Ammon's horn (tissue), 1 donor: ENCODE results near the gene CAMSAP2.

ENCODE experiments used
- DNase-seq: peaks from one replicate; pipeline ENCODE4 v3.0.0-alpha.2; 2016; ENCODE audit warnings: low spot score

CAMSAP2 gene

DNA sequence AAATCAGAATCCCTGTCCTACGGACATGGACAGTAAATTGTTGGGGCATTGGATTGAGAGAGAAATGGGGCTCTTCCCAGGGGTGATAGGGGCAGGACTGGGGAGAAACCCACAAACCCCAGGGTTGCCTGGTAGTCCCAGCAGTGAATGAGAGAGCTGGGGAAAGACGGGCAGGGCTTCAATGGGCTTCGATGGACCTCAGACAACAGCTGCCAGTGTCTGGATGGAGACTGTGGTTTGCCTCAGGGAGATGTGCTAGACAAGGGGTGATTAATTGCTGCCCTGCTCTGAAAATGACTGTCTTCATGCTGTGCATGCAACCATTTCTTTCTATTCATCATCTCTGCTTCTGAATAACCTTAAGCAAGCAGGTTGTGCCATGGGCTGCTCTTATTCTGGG lies 141.5 kb downstream of the CAMSAP2 start:
- no peak for DNase-seq

DNA sequence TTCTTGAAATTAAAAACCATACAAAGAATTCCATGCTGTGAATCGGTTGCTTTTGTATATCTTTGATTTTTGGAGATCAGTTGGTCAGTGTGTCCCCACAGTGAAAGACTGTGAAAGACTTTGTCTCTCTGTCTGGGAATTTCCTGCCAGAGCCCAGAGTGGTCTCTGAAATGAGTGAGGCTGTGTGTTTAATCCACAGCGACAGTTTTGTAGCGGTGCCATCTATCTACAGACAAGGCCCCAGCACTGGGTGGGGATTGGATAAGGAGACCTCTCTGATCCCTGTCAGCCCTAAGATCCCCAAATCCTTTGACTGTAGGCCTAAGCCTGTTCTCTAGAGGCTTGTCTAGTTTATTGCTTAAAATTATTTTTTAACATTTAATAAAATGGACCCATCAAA lies 144.4 kb downstream of the CAMSAP2 start:
- DNase-seq = no peak

DNA sequence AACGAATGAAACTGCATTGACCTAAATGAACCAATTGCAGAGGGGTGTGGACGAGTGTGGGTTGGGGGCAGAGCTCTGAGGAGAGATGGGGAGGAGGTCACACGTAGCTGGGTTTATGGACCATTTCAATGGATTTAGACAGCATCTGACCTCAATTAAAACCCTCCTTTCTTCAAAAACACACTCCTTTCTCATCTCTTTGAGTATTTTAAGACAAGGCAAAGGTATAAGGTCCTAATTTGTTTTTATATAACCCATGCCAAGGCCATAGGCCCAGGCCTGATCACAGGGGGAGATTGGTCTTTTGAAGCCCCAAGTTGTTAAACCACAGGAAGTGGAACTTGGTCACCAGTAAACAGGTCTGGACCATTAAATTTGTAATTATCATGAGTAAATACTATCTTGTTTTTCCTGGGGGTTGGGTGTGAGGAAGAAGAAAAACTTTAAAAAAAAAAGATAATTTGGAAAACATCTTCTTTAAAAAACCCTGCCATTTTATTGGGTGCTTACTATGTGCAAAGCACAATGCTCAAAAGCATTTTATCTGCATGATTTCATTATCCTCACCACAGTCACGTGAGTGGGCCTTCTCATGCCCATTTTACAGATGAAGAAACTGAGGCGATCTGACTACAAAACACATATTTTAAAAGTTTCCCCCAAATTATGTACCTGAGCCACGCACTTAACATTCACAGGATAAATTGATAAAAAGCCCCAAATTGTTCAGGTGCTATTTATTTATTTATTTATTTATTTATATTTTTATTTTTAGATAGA lies 147.1 kb downstream of the CAMSAP2 start:
- no peak for DNase-seq

DNA sequence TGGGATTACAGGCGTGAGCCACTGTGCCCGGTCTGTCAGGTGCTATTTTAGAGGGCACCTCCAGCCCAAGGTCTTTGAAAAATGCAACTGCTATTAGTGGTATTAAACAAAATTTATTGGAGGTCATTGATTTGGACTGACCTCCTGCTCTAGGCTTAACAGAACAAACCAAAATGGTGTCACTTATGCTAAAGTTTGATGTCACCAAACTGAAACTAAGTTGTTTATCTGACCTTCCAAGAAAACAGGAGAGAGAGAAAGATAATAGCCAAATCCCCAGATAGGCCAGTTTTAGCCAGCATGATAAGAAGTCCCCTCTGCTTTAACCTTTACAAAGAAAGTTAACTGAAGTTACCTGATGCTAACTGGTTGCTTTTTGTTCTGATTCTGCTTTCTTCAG lies 147.9 kb downstream of the CAMSAP2 start:
- no peak for DNase-seq

DNA sequence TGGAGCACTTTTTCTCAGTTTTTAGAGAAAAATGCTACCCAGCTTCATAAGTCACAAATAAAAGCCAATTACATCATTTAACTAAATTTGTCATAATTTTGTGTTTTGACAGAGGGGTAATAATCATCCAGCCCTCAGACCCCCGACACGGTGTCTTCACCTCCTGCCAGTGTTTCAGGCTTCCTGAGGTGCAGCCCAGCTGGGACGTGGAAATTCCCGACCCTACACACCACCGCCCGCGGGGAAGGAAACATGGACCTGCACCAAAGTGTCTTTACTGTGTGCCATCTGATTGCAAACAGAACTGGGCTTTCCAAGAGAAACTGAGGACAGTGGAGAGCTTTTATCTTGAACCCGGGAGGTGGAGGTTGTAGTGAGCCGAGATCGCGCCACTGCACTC lies 148.3 kb downstream of the CAMSAP2 start:
- DNase-seq = no peak

DNA sequence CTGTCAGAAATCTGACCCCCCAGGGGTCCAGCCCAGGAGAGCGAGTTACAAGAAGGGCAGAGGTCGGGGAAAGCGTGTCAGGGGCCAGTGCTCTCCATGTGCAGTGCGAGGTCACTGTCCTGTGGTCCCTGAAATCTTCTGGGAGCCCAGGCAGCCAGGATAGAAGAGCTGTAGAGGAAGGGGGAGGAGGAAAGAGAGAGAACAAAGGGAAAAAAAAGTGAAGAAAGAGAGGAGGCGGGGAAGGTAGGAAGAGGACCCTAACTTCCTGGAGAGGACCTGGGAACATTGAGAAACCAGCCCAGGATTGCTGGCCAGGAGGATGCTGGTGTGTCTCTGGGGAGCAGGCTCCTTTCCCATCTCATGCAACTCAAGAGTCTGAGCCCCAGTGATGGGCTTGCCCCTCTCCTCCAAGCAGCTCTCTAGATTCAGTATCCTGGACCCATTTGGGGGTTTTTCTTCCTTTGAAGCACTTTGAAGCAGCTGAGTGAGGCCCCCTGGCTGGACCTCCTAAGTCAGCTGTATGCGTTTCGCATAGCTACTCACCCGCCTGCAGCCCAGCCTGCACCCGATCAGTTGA lies 149.2 kb downstream of the CAMSAP2 start:
- DNase-seq = no peak

DNA sequence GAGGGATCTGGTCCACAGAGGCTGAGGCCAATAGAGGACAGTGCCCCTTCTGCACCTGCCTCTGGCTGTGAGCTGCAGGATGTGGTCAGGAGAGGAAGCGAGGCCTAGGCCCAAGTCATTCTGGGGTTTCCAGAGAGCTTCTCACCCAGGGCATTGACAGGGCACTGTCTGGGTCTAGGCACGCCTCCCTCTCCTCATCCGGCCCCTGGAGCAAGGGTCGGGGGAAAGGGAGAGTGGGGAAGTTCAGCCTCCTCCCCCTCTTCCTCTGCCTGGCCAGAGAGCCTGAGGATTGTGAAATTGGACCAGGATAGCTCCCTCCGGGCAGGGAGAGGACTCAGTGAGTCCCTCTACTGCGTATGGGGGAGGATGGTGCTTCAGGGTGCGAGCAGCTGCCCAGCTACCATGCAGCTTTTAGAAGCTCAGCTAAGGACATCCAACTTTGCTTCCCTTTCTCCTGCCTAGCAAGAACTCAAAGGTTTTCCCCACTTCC lies 149.7 kb downstream of the CAMSAP2 start:
- no peak for DNase-seq

DNA sequence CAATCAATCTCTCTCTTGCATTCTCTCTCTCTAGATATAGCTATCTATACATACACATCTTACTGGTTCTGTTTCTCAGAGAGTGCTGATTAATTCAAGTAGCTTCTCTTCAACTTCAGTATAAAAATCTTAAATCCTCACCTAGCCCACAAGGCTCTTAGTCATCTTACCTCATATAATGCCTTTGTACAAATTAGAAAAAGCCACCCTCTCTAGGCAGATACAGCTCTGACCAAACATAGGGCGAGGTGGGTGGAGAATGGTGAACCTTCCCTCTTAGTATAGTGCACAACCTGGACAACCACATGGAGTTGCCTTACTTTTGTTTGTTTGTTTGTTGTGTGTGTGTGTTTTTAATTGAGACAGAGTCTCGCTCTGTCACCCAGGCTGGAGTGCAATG lies 150.9 kb downstream of the CAMSAP2 start:
- no peak for DNase-seq

DNA sequence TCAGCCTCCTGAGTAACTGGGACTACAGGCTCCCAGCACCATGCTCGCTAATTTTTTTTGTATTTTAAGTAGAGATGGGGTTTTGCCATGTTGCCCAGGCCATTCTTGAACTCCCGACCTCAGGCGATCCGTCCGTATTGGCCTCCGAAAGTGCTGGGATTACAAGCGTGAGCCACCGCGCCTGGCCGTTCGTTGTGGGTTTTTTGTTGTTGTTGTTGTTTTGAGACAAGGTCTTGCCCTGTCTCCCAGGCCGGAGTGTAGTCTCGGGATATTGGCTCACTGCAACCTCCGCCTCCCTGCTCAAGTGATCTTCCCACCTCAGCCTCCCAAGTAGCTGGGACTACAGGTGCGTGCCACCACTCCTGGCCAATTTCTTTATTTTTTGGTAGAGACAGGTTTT lies 151.3 kb downstream of the CAMSAP2 start:
- DNase-seq = no peak

DNA sequence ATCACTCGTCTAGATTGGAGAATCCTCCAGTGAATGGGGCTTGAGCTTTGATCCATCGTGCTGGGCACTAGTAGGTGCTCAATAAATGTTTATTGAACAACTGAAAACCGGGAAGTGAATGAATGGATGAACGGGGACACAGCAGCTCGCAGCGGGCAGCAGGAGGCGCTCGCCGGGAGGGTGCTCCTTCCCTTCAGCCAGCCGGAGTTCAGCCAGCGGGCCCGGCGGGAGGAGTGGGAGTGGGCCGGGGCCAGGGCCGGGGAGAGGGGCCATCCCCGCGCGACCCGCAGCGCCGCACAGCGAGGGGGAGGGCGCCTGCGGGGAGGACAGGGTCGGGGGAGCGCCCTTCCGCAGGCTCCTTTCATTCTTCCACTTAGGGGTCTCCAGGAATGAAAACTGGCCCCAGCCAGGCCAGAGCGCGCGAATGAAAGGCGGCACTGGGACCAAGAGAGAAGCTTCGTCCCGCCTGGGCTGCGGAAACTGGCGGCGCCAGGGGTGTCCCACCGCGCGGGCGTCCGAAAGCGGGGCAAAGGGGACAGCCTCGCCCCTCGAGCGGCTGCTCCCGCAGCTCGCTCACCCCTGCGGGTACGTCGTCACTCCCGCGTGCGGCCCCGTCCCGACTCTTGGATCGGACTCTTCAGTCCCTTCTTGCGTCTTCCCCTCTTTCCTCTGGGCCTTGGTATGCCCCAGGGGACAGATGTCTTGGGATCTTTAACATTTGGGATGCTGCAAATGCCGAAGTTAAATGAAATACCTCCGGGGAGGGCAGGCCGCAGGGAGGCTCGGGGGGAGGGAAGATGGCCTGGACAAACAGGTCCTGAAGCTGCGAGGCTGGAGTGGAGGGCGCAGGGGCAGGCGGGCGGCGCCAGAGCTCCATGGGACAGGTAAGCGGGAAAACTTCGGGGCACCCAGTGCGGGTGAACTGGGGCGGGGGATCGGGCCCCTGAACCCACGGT lies 152.4 kb downstream of the CAMSAP2 start:
- peak; percentile 27 for DNase-seq

DNA sequence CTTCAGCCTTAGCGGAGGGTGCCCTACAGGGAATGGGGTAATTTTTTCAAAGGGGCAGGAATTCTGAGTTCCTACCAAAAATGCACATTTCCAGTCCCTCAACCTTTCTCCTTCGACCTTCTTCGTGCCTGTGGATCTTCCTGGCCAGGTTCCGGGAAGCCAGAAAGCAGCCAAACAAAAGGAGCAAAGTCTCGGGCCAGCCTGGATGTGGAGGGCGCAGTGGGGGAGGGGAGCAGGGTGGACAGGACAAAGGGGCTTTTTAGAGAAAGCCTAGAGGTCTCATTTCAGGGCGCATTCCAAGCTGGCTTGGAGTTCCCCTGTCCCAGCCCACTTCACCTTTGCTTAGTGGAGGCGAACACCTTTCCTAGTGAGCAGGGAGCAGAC lies 153.1 kb downstream of the CAMSAP2 start:
- no peak for DNase-seq

DNA sequence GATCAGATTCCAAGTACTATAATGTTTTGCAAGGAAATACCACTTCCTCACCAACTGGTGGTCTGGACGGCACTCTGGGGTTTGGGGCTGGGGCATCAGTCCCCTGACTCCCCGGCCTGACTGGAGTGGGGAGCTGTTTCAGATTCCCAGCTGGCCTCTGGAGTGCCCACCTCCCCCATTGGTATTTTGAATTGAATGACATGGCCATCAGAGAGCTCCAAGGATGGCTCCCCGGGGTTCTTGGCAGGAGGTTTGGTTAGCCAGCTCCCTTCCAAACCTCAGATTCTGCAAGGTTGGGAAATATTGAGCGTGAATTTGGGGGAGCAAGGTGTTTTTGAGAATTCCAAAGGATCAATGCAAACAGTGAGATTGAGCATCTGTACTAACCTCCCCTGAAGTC lies 153.9 kb downstream of the CAMSAP2 start:
- no peak for DNase-seq

DNA sequence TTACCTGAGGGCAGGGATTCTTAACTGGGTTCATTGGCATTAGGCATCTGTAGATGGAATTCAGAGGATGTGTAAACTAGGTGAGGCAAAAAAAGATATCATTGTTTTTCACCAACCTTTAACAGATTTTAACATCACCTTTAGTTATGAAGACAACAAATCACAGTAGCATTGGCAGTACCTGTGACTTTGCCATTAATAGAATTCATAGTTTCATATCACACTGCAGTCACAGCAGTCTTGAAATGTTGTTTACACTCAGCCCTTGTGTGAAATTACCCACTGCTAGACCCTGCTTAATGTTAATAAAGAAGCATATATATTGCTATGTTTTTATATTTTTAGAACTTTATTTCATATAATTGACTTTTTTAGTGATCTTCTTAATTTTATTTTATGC lies 154.3 kb downstream of the CAMSAP2 start:
- no peak for DNase-seq

DNA sequence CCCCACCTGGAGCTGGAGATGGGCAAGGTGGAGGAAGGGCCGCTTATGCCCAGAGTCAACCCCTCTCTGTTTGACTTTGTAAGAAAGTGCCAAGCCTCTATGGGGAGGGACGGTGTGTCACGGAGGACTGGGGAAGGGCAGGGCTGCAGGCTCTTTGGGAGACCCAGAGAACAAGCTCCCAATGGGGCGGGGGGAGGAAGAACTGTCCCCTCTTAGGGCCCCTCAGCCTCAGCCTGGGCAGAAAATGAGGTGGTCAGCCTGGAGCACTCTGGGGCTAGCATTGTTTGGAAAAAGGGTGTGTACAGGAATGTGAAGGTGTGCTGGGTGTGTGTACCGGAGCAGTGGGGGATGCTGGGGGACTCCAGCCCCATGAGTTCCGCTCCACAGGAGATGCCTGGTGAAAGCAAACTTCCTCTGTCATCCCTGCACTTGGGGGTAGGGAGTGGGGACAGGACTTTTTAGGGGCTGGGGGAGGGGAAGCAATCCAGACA lies 154.8 kb downstream of the CAMSAP2 start:
- DNase-seq = no peak

DNA sequence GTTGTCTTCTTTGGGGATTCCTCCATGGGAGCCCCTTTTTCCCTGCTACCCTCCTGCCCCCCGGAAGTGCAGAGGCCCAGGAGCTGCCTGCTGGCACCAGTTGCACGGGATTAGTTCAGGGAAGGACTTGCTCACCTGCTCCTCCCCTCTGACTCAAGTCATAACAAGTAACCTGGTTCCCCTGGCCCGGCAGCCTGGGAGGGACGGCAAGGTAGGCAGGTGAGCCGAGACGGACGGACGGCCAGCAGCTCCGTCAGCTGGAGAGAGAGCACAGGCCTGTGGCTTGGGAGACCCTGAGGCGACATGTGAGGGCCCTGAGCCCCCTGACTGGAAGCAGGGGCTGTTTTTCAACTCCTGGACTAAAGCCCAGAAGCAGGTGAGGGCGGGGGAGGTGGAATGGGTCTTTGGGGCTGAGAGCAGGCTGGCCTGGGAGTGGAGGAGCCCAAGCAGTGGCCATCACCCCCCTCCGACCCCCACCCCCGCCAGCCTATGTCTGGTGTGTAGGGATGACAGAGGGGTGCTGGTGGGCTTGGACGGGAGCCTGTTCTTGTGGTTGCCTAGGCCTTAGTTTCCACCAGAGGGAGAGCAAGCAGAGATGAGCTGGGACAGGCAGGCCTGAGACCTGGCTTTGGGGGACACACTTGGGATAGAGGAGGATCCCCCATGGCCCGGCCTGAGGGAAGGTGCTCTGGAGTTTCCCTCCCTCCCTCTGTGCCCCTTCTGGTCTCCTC lies 156.2 kb downstream of the CAMSAP2 start, which contains the start of gene INAVA:
TSS of gene INAVA (plus strand) at position 189 of the 731 bp plus-strand sequence. CDS start 3,501 bp downstream, outside the sequence.
- no peak for DNase-seq

DNA sequence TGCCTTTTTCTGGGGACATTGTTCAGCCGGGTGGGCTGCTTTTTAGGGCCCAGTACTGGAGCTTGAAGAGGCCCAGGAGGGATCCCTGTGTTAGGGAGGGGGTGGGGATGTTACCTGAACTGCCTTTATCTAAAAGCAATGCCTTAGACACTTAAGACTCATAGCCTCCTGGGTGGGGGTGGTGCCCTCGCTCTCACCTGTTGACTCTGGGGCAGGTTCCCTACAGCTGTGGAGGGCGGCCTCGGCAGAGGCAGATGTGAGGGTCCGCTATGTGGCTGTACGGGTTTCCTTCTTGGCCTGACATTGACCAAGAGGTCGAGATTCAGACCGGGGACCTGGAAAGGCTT lies 156.7 kb downstream of the CAMSAP2 start:
- no peak for DNase-seq

DNA sequence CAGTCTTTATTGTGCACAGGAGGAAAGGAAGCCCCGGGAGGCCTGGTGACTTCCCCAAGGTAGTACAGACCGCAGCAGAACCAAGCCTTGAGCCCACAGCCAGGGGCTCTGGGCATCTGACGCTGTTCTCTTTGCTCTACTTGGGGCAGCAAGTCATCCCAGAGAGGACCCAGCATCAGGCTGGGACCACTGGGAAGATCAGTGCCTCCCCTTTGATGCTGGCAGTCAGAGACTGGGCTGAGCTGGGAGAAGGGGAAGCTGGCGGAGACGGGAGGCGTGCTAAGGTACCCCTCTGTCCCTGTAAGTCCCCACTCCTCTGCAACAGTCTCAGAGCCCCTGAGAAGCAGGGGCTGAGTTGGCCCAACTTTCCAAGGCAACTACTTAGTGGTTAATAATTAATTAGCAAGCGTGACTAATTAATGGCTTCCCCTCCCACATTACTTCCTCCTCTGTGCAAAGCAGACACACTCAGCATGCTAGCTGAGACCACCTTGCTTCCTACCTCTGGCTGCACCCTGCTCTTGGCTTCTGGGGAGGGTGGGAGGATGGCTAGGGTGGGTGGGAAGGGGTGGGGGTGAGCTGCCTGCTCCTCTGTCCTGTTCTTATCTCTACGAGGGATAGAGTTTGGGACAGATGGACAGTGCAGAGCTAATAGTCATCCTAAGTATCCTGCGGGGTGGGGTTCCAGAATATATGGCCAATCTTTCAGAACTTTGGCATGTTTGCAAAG lies 157.3 kb downstream of the CAMSAP2 start:
- DNase-seq = no peak

DNA sequence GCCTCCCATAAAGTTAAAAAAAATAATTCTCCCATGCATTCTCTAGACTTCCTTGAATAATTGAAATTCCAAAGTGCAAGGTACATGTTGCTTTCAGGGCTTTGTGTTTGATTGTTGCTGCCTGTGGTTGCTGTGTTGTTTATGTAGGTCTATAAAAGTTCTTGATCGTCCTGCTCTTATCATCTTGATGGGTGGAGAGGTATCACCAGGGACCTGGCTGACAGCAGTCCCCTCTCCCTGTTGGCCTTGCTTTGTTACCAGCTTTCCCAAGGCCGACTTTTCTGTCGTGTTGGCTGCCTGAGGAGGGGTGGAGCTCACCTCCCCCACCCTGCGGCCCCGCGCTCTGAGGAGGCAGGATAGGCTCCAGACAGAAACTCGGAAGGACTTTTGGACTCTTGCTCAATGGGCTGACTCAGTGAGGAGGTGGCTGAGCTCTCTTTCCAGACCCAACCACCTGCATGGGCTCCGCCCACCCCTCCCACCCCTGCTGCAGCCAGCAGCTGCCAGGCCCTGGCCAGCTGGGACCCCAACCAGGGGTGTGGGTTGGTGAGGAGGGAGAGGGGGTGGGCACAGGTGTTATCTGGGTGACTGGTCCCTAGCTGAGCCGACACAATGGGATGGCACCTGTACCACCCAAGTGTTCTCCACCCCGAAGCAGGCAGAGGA lies 158.0 kb downstream of the CAMSAP2 start:
- DNase-seq = no peak

DNA sequence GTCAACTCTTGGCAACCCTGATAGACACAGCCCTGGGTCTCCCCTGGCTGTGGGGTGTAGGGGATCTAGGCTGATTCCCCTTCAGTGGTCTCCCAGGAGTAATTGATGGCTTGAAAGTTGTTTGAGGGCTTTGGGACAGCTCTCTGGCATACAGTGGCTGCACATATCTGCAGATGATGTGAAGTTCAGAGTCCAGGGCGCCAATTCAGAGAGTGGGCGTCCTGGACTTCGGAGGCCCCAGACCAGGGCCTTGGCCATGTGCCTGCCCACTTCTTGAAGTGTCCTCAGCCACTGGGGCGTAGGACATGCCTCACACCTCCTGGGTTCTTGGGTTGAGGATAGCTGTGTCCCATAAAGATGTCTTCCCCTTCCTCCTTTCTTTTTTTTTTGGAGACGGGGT lies 158.6 kb downstream of the CAMSAP2 start:
- no peak for DNase-seq

DNA sequence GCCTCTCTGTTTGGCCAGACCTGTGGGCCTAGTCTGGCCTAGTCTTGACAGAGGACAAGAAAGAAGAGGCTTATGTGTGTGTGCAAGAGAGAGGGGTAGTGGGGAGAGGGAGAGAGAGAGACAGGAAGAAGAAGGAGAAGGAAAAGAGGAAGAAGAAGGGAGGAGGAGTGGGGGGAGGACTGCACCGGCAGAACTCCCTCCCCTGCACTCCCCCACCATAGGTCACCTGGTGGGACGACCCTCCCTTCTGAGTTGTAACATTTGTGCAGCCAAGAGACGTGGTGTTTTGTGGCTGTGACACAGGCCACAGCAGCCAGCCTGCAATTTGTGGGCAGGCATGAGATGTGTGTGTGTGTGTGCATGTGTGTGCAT lies 160.3 kb downstream of the CAMSAP2 start:
- DNase-seq = no peak
